Superior temporal gyrus (tissue), 1 donor: ENCODE data around the gene PKD1L1.

ENCODE experiments used
- DNase-seq: peaks from one replicate; pipeline ENCODE4 v3.0.0-alpha.2; 2016; ENCODE audit errors: extremely low spot score

PKD1L1 gene

DNA sequence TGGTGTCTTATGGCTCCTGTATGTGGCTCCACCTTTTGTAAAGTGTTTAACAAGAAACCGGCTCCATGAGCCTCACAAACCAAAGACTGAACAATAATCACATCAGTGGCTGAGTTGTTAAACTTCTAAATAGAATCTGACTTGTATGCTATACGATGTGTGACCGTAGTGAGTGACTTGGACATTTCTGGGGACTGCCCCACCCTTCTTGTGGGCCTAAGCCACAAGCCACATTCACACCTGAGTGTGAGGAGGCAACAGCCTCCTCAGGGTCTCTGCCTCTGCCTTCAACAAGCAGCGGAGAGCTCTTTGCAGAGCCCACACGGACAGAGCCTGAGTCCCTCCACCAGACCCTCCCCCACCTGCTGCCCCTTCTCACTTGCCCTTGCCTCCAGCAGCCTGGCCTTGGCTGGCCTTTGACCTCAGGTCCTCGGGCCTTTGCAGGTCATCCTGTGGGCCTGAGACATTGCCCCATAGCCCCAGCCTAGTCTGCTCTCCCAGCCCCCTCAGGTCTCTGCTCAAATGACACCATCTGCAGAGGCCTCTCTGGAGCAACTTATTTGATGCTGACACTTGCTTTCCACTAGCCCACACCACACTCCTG is 209.6 kb downstream of the PKD1L1 start:
- DNase-seq = no peak

- no peak for DNase-seq
Observed at GRCh38 chr7:47737601-47738000, 210.7 kb downstream of the PKD1L1 start.

GRCh38 chr7:47735431-47736345 is 212.6 kb downstream of the PKD1L1 start:
- no peak for DNase-seq

GRCh38 chr7:47734949-47735291 is 213.3 kb downstream of the PKD1L1 start:
- DNase-seq = no peak

GRCh38 chr7:47734287-47734948 is 213.8 kb downstream of the PKD1L1 start:
- no peak for DNase-seq

GRCh38 chr7:47730142-47730541 is 218.1 kb downstream of the PKD1L1 start:
- DNase-seq = no peak

- no peak for DNase-seq
Observed at GRCh38 chr7:47726047-47726726, 222.1 kb downstream of the PKD1L1 start.

GRCh38 chr7:47725031-47725780 is 223.1 kb downstream of the PKD1L1 start:
- DNase-seq = no peak
